WERI-Rb-1 (cell line): ENCODE results near the gene JAKMIP2.

Experiments
- DNase-seq: peaks from one replicate; pipeline ENCODE4 v3.0.0-alpha.2; 2020
- H3K27ac ChIP-seq: fragments of 250-450 bp; sonication (Bioruptor Pico); 2 replicates; pipeline ENCODE4 v1.5.1; 2020; ENCODE audit warnings: mild to moderate bottlenecking, moderate library complexity
- H3K27me3 ChIP-seq: fragments of 250-450 bp; sonication (Bioruptor Pico); 2 replicates; pipeline ENCODE4 v1.5.1; 2021; ENCODE audit warnings: mild to moderate bottlenecking, low read depth, moderate library complexity; ENCODE audit not compliant: insufficient read depth, severe bottlenecking
- H3K36me3 ChIP-seq: fragments of 250-450 bp; sonication (Bioruptor Pico); 2 replicates; pipeline ENCODE4 v1.5.1; 2020; ENCODE audit warnings: mild to moderate bottlenecking, moderate library complexity
- H3K4me3 ChIP-seq: 2 replicates; pipeline ENCODE4 v1.5.1; 2011; ENCODE audit warnings: low read depth, mild to moderate bottlenecking, control low read depth, low read length
- H3K9me3 ChIP-seq: fragments of 250-450 bp; sonication (Bioruptor Pico); 2 replicates; pipeline ENCODE4 v1.5.1; 2021; ENCODE audit warnings: mild to moderate bottlenecking, moderate library complexity; ENCODE audit not compliant: severe bottlenecking
- CTCF ChIP-seq: IDR thresholded peaks from 2 replicates; pipeline ENCODE4 v1.5.1; 2011; ENCODE audit warnings: low read depth, mild to moderate bottlenecking, control low read depth, inconsistent platforms, low read length

JAKMIP2 gene

GRCh38 chr5:147539053-147539452 is 243.5 kb downstream of the JAKMIP2 start:
- H3K27ac ChIP-seq, result peak overlapping the region; percentile 54
- no peak for TF ChIP-seq CTCF
- no peak for DNase-seq

GRCh38 chr5:147538236-147538635 is 244.3 kb downstream of the JAKMIP2 start:
- DNase-seq, result no peak
- H3K9me3 ChIP-seq, result no peaks in the 10 kb centered on the region
- no peaks in the 10 kb centered on the region for H3K27me3 ChIP-seq
- no peaks in the 10 kb centered on the region for H3K36me3 ChIP-seq
- TF ChIP-seq CTCF, result no peak
- no peak overlapping the region for H3K27ac ChIP-seq
- no peak overlapping the region for H3K4me3 ChIP-seq

More at GRCh38 chr5:147539053-147539452, 243.5 kb downstream of the JAKMIP2 start:
- no peaks in the 10 kb centered on the region for H3K27me3 ChIP-seq
- H3K4me3 ChIP-seq, result no peak overlapping the region
- H3K36me3 ChIP-seq, result no peaks in the 10 kb centered on the region
- no peaks in the 10 kb centered on the region for H3K9me3 ChIP-seq
